Esophagus squamous epithelium (tissue), 5 donors: Measurements from ENCODE around the gene C12orf76. TPM values are rescaled to one million over a fixed set of nuclear protein-coding genes. Genes with fewer than 3 reads are reported as not detected.
"Not testable (repeated sequence)": the region's sequence is repeated elsewhere in the genome, so short reads cannot be mapped to it uniquely, and the experiment has no call there.

Source experiments
- DNase-seq: peaks from one replicate; lab custom pipeline; 2025; lab: John Stamatoyannopoulos, UW
- H3K27ac ChIP-seq, 4 donors: fragments of 200-600 bp; sonication (generic); one replicate each; pipeline ENCODE4 v1.5.1; 2016 to 2019; ENCODE audit warnings: mild to moderate bottlenecking in 1 of 4
- H3K27me3 ChIP-seq, 4 donors: fragments of 200-600 bp; sonication (generic); 1 replicate in 3 of 4; 2 replicates in 1 of 4; pipeline versions ENCODE4 v1.5.1 to v1.6.0; 2017 to 2021; ENCODE audit warnings: antibody characterized with exemption in 1 of 4
- H3K36me3 ChIP-seq, 3 donors: fragments of 200-600 bp; sonication (generic); one replicate each; pipeline ENCODE4 v1.5.1; 2016 to 2019
- H3K4me1 ChIP-seq, 3 donors: fragments of 200-600 bp; sonication (generic); one replicate each; pipeline ENCODE4 v1.5.1; 2017 to 2019
- H3K4me3 ChIP-seq, 4 donors: fragments of 200-600 bp; sonication (generic); 1 replicate in 3 of 4; 2 replicates in 1 of 4; pipeline ENCODE4 v1.5.1; 2016 to 2019; ENCODE audit warnings: mild to moderate bottlenecking in 2 of 4, moderate library complexity in 1 of 4
- H3K9me3 ChIP-seq, 3 donors: fragments of 200-600 bp; sonication (generic); one replicate each; pipeline ENCODE4 v1.5.1; 2016 to 2019
- POLR2A ChIP-seq, 4 donors: fragments of 450-650 bp; IDR thresholded peaks; one replicate each; pipeline ENCODE4 v1.6.1; 2017; ENCODE audit warnings: antibody characterized with exemption in 4 of 4, mild to moderate bottlenecking in 4 of 4, moderate library complexity in 3 of 4
- WGBS, 2 donors: methylation state at CpG; one replicate each; pipeline ENCODE4 v1.1.5; 2018; 5-methylcytosine and 5-hydroxymethylcytosine counted together
- intact Hi-C: fragments of 100-400 bp; cut with DNase I; formaldehyde crosslinking; loops from one replicate; pipeline ENCODE4 v1.15.0; 2022
- total RNA-seq, 4 donors: library from RNA; depleted of rRNA; stranded (reverse); fragments of >200 nt; gene quantifications; one replicate each; pipeline ENCODE4 v1.1.0, GENCODE V29; 2016
- TF ChIP-seq, protein P1 (sequence below), 6 experiments: fragments of 450-650 bp in 4 of 6; fragments of 200-600 bp in 2 of 6; sonication (generic) in 2 of 6; IDR thresholded peaks; one replicate each; pipeline ENCODE4 v1.5.1; 2016 to 2019; ENCODE audit warnings: antibody characterized with exemption in 6 of 6, mild to moderate bottlenecking in 4 of 6, moderate library complexity in 4 of 6
- donor health status: DM: yes; HTN: yes; CAD: no.

The C12orf76 gene
- total RNA-seq, 4 donors from 2014 or later = 3.2 to 10.8 (median 5.9) TPM

DNA sequence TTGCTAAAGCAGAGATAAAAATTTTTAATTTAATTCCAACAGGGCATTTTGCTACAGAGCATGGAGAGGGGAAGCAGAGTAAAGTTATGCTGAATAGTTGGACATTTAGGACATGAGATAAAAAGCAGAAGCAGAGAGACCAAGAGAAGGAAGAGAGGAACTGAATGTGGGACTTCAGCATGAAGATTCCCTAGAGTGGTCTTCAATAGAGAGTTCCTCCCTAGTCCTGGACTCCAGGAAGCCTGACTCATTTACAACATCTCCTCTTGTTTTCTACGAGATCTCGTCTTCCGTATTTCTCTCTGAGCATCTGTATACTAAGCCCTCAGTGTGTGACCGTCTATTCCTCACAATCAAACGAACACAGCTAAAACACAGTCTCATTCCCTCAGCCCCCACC is 40.6 kb upstream of the C12orf76 start:
- H3K9me3 ChIP-seq = no peaks in the 10 kb centered on the region
- intact Hi-C loops = no loop called here
- H3K36me3 ChIP-seq = no peaks in the 10 kb centered on the region
- H3K27ac ChIP-seq = peak overlapping the region in 1 of 4 donors; percentile 44
- no peak for DNase-seq
- no peaks in the 10 kb centered on the region for H3K4me1 ChIP-seq
- no peak for TF ChIP-seq POLR2A (IDR thresholded peaks at IDR 0.05)
- TF ChIP-seq, protein P1, sequence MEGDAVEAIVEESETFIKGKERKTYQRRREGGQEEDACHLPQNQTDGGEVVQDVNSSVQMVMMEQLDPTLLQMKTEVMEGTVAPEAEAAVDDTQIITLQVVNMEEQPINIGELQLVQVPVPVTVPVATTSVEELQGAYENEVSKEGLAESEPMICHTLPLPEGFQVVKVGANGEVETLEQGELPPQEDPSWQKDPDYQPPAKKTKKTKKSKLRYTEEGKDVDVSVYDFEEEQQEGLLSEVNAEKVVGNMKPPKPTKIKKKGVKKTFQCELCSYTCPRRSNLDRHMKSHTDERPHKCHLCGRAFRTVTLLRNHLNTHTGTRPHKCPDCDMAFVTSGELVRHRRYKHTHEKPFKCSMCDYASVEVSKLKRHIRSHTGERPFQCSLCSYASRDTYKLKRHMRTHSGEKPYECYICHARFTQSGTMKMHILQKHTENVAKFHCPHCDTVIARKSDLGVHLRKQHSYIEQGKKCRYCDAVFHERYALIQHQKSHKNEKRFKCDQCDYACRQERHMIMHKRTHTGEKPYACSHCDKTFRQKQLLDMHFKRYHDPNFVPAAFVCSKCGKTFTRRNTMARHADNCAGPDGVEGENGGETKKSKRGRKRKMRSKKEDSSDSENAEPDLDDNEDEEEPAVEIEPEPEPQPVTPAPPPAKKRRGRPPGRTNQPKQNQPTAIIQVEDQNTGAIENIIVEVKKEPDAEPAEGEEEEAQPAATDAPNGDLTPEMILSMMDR (IDR thresholded peaks at IDR 0.05) = no peak
- H3K27me3 ChIP-seq = peaks cover 0 to 6% (median 0%) of the 10 kb centered on the region in 4 donors
- no peak overlapping the region for H3K4me3 ChIP-seq
- 74 to 85% methylated on average over 5 of the region's 5 CpGs for WGBS, 2 donors

DNA sequence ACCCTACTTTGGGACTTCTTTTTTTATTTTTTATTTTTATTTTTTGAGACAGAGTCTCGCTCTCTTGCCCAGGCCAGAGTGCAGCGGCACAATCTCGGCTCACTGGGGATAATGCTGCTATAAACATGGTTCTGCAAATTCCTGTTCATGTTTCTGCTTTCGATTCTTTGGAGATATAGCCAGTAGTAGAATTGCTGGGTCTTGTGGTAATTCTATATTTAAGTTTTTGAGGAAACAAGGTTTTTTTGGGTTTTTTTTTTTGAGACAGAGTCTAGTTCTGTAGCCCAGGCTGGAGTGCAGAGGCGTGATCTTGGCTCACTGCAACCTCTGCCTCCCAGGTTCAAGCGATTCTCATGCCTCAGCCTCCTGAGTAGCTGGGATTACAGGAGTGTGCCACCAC is 39.9 kb upstream of the C12orf76 start:
- H3K36me3 ChIP-seq, intact Hi-C loops, H3K27me3 ChIP-seq, H3K4me3 ChIP-seq, H3K4me1 ChIP-seq, H3K9me3 ChIP-seq, DNase-seq, H3K27ac ChIP-seq: not testable (repeated sequence)
- 83 to 86% methylated on average over 6 of the region's 6 CpGs for WGBS, 2 donors

DNA sequence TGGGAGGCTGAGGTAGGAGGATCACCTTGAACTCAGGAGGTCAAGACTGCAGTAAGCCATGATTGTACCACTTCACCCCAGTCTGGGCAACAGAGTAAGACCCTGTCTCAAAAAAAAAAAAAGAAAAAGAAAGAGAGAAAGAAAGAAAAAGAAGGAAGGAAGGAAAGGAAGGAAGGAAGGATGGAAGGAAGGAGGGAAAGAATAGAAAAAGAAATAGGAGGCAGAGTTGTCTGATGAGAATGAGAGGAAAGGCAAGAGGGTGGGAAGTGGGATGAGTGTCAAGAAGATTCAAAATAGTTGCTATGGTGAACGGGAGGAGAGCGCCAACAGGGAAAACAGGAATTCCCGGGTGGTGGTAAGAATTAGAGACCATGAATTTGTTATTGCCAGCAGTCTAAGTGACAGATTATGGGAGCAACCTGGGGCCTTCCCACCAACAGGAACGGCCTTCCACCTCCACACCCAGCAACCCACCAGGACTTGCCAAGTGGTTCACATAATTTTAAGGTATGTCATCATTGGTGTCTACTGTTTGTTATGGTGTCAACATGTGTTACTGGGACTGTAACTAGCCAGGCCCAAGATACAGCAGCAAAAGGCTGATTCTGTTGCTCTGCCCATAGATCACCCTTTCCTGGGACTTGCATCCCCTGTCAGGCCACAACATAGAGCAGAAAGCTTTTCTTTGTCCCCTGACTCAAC is 36.1 kb upstream of the C12orf76 start:
- TF ChIP-seq, protein P1 (IDR thresholded peaks at IDR 0.05) = no peak
- no peak for TF ChIP-seq POLR2A (IDR thresholded peaks at IDR 0.05)
- DNase-seq = no peak
- H3K36me3 ChIP-seq = no peaks in the 10 kb centered on the region
- no peak overlapping the region for H3K27ac ChIP-seq
- no peak overlapping the region for H3K4me3 ChIP-seq
- no peaks in the 10 kb centered on the region for H3K9me3 ChIP-seq
- WGBS, 2 donors = 43 to 52% methylated on average over 4 of the region's 4 CpGs
- intact Hi-C loops = no loop called here
- no peaks in the 10 kb centered on the region for H3K27me3 ChIP-seq
- no peaks in the 10 kb centered on the region for H3K4me1 ChIP-seq

DNA sequence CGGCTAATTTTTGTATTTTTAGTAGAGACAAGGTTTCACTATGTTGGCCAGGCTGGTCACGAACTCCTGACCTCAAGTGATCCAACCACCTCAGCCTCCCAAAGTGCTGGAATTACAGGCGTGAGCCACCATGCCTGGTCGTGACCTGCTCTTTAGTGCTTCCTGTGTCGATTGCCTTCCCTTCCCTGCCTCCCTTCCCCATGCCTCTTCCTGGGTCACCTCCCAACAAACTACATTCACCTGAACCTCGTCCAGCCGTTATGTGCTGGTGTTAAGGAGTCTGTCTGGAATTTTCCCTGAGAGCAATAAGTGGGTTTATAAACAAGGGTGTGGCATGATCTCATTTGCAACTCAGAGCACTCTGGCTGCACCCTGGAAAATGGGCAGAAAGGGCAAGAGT is 32.1 kb upstream of the C12orf76 start:
- Histone ChIP-seq H3K4me1 (no peaks in the 10 kb centered on the region), H3K36me3 (no peaks in the 10 kb centered on the region)

DNA sequence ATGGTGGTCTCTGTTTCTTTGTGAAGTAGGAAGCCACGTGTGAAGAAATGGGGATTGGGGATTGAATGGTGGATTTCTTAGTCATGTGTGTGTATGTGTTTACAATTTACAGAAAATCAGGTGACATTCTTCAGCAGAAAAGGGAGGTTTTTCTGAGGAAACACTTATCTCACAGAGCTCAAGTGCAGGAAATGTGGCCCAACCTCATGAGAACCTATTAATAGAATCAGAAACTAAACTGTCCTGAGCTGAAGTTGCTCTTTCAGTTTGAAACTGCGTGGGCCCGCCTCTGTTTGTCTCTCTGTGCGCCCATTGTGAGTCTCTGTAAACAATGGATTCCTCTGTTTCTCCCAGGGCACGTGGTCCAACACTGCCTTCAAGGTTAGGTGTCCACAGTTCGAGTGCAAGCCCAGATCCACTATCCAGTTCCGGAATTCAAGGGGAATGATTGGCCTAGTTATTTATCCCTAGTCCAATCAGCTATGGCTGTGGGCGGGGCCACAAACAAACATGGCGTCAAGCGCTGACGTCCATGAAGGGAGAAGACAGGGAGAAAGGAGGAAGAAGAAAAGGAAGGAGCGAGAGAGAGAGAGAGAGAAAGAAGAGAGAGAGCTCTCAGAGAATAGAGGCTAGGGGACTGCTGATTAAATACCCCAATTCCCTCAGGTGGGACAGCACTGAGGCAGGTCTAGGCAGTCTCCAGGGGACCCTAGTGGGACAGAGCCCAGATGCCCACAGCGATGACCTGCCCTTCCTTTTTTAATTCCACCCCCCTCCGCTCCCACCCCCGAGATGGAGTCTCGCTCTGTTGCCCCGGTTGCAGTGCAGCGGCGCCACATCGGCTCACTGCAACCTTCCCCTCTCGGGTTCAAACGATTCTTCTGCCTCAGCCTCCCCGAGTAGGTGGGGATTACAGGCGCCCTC is 31.4 kb upstream of the C12orf76 start:
- H3K36me3 ChIP-seq = no peaks in the 10 kb centered on the region
- peak overlapping the region in 2 of 4 donors; percentile 9 to 41 for H3K4me3 ChIP-seq
- no peaks in the 10 kb centered on the region for H3K9me3 ChIP-seq
- H3K4me1 ChIP-seq = no peaks in the 10 kb centered on the region
- no peaks in the 10 kb centered on the region for H3K27me3 ChIP-seq
- intact Hi-C loops = no loop called here
- 63 to 76% methylated on average over 17 to 22 of the region's 24 CpGs for WGBS, 2 donors
- no peak for TF ChIP-seq POLR2A (IDR thresholded peaks at IDR 0.05)
- TF ChIP-seq, protein P1 (IDR thresholded peaks at IDR 0.05) = no peak
- no peak for DNase-seq
- peak overlapping the region; percentile 0 to 59 (median 34) for H3K27ac ChIP-seq

More for the DNA sequence above, 32.1 kb upstream of the C12orf76 start:
- intact Hi-C loops = no loop called here
- DNase-seq = no peak
- no peak for TF ChIP-seq POLR2A (IDR thresholded peaks at IDR 0.05)
- TF ChIP-seq, protein P1 (IDR thresholded peaks at IDR 0.05) = no peak
- Histone ChIP-seq H3K27me3 (no peaks in the 10 kb centered on the region), H3K9me3 (no peaks in the 10 kb centered on the region), H3K4me3 (no peak overlapping the region), H3K27ac (peak overlapping the region in 1 of 4 donors; percentile 59)
- WGBS, 2 donors = 83 to 85% methylated on average over 7 of the region's 7 CpGs
